CD4-positive, alpha-beta T cell treated with Interleukin-2 at 100 ng/mL for 4 hours (primary cell): ENCODE data around the gene HOXB5.
A peak's percentile ranks its signal among the peaks of the same experiment; 100 is the strongest.

ENCODE experiments used
- DNase-seq: peaks from one replicate; pipeline ENCODE4 v3.0.0-alpha.2; 2020; ENCODE audit warnings: low spot score

HOXB5 gene

DNA sequence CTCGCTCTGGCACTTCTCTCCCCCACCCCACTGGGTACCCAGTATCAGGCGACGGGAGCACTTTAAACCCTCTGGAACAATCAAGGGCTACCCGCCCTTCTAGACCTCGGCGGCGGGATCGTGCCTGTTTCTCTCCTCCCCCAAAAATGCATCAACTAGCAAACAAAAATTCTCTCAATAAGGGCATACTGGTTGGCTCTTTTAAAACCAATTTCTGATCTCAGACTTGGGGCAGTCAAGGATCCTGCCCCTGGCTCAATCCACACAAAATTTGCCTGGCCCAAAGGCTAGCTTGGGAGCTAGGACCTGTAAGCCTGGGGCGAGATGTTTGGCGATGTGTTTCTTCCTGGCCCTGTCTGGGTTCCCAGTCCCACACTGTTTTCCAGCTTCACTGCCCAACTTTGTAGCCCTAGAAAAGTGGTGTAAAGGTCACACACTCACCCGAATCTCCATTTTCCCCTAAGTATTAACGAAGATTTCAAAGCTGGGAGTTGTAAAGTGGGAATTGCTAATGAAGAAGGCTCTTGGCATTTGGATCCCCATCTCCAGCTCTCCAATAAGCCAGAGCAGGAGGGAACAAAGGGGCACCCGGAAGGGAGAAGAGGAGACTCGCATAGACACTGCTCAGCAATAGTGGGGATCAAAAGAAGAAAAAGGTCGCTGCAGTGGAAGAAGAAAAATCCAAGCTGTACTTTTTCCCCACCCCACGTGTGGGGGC is 34.3 kb downstream of the HOXB5 start:
- no peak for DNase-seq

DNA sequence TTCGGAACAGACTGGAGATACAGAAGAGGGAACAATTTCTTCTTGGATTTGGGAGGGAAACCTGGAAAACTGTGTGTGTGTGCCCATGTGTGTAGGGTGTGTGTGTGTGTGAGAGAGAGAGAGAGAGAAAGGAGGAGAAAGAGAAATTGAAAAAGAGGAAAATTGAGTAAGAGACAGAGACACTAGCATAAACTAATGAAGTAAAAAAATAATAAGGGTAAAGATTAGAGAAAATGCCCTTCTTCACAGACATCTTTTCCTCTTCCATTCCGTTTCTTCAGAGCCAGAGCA is 34.8 kb downstream of the HOXB5 start:
- no peak for DNase-seq

GRCh38 chr17:48558057-48558830 is 35.3 kb downstream of the HOXB5 start:
- no peak for DNase-seq

- no peak for DNase-seq
These were observed 36.8 kb downstream of the HOXB5 start for GRCh38 chr17:48556576-48557401.

DNA sequence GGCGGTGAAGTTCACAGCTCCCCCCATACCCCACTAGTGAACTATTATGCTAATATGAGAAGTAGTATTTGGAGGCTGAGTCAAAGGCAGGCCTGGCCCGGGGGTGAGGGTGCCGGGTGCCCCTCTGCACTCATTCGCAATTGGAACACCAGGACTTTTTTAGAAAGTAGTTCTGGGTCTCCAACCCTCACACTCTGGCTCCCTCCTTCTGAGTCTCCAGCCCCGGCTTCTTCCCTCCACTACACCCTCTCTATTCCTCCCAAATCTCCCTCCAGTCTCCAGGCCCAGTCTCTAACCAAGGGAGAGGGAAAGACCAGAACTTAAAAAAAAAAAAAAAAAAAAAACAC is 37.4 kb downstream of the HOXB5 start:
- no peak for DNase-seq

GRCh38 chr17:48555258-48556228 is 38.0 kb downstream of the HOXB5 start:
- no peak for DNase-seq

DNA sequence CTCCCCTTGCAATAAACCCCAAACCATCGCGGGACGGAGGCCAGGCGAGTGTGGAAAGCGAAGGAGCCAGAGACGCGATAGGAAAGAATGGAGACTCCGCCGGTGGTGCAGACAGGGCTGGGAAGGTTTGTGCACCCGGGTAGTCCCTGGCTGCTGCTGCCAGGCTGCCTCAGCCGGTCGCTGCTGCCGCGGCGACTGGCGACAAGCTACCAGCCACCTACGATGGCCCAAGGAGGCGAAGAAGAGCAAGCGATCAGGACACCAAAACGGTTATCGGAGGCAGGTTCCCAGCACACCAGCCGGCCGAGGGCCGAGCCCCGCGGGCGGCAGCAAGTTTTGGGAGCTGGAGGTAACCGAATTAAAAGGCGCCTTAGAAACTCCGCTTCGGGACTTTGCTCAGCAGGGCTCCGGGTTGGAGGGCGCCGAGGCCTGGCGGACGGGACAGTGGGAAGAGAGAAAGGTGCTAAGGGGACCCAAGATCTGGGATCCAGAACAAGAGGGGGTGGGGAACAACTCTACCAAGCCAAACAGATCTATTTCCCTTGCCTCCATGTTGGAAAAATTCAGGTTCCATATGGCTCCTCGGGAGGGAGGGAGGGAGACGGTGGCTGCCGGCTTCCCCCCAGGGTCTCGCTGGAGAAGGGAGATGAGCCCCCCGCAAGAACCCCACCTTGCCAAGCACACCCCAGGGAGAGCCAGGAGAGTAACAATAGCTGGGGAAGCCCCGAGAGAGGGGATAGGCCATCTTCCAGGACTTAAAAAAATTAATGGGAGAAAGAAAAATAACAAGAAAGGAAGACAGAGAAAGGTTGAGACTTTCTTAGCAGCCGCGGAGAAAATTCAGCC is 38.9 kb downstream of the HOXB5 start:
- DNase-seq: no peak

DNA sequence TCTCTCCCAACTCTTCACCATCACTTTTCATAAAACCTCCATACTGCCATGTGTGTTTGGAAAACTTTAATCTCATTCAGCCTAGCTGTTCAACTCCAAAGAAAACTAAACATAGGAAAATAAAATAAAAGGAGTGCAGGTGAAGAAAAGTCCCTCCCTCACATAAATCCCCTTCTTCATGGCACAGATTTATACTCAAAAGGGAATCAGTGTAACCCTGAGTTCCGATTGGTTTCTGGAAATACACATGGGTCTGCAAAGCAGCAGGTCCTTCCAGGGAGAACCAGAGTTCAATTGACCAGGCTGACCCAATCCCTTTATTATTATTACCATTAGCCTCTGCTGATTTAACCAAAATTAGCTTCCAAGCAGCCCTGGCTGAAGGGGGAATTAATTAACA is 39.8 kb downstream of the HOXB5 start:
- DNase-seq: no peak

- no peak for DNase-seq
These were observed 40.4 kb downstream of the HOXB5 start for GRCh38 chr17:48553190-48553547.

- DNase-seq: no peak
These were observed 41.0 kb downstream of the HOXB5 start for GRCh38 chr17:48552466-48553189.

DNA sequence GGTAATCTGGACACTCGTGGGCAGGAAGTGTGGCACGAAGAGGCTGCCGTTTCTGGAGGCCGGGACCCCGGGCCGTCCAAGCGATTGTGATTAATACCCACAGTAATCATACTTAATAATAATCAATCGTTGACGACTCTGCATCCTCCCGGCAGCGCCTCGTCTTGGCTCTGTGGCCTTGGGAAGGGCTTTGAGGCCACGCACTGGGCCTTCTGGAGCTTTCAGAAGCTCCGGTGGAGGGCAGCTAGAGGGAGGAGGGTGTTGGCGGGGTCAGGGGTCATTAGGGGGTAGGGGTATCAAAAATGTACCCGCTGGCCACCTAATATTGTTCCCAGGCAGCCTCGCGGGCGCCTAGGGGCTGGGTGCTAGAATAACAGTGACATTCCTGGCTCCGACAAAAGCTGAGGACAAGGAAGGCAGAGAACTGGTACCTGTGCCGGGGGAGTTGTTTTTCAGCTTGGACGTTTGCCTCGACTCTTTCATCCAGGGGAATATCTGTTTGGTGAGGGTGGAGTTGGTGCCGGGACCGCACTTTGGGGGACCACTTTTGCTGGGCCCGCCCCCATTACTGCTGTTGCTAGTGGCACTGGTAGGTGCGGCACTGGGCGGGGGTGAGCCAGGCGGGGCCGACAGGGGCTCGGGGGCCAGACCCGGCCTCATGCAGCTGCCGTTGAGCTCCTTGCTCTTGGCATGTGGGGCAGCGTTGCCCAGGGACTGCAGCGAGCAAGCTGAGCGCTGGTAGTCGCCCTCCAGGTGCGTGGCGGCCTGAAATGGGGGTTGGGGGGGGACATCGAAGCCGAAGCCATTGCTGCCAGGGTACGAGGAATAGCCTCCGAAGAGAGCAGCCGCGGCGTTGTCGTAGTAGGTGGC is 41.7 kb downstream of the HOXB5 start:
- DNase-seq: no peak

- no peak for DNase-seq
These were observed 42.4 kb downstream of the HOXB5 start for GRCh38 chr17:48551214-48551555.

- DNase-seq: no peak
These were observed 42.9 kb downstream of the HOXB5 start for GRCh38 chr17:48550502-48551213.

GRCh38 chr17:48549914-48550501 is 43.6 kb downstream of the HOXB5 start:
- no peak for DNase-seq

DNA sequence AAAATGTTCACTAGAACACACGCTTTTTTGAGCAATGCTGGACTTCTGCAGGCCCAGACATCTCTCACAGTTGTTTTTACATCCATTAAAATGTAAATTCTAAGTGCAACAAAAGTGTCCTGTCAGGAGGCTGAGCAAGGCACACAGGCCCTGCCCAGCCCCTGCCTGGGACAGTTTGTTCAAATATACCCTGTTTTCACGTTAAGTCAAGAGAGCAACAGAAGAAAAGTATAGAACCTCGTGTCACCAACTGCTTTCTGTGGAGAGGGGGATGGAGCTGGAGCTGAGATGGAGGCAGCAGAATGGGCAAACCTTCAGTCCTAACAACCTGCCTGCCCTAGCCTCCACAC is 44.3 kb downstream of the HOXB5 start:
- no peak for DNase-seq

DNA sequence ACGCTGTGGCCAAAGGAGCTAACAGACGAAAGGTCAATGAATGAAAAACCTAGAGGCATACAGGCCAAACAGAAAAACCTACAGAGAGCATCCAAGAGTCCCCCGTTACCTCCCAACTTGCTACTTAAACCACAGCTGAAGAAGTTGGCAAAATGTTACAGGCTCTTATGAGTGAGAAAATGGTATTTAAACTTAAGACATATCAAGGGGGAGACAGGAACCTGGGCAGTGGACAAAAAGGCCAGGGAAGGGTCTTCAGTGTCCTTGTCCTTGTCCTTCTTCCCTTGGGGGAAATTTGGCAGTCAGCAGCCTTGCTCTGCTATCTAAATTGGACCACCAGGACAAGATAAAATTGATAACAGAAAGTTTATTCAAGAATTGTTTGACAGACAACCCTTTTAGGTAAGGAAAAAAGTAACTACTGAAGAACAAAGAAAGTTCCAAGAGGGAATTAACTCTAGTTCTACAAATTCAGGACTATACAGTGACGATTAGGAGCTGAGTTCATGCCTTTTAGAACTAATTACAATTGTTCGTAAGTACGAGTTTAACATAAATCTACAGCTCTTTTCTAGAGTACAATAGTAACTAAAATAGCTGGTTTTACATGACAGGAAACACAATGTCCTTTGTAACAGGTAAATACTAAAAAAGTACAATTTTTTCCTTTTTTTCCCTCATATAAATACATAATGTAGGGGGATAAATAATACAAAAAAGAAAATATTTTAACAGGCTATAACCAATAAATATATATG is 44.9 kb downstream of the HOXB5 start:
- no peak for DNase-seq

- DNase-seq: peak; percentile 65
These were observed 45.6 kb downstream of the HOXB5 start for GRCh38 chr17:48547808-48548522.
